ENCODE results near the gene ZFYVE28.

Gene ZFYVE28

GRCh38 chr4:2286904-2287593, 131.4 kb downstream of the ZFYVE28 start:
- TF ChIP-seq CTCF (IDR thresholded peaks at IDR 0.05; ENCODE audit: low read depth, low read length), result no peak
- in situ Hi-C loops (cut with HindIII; ENCODE audit: low sequenced_read_pairs), result no loop called here
- DNase-seq (ENCODE audit: low read depth, low spot score), result no peak
- H3K4me3 ChIP-seq (ENCODE audit: low read depth, low read length), result no peak overlapping the region

GRCh38 chr4:2285613-2286381, 132.6 kb downstream of the ZFYVE28 start:
- in situ Hi-C loops (cut with HindIII; ENCODE audit: low sequenced_read_pairs), result no loop called here
- DNase-seq (ENCODE audit: low read depth, low spot score), result no peak
- no peak for TF ChIP-seq CTCF (IDR thresholded peaks at IDR 0.05; ENCODE audit: low read depth, low read length)
- no peak overlapping the region for H3K4me3 ChIP-seq (ENCODE audit: low read depth, low read length)

- no peak overlapping the region for H3K4me3 ChIP-seq (ENCODE audit: low read depth, low read length)
- DNase-seq (ENCODE audit: low read depth, low spot score), result peak; percentile 59
- in situ Hi-C loops (cut with HindIII; ENCODE audit: low sequenced_read_pairs), result no loop called here
- no peak for TF ChIP-seq CTCF (IDR thresholded peaks at IDR 0.05; ENCODE audit: low read depth, low read length)
Measured at GRCh38 chr4:2284934-2285612, 133.4 kb downstream of the ZFYVE28 start.

GRCh38 chr4:2284161-2284933, 134.1 kb downstream of the ZFYVE28 start:
- no peak for DNase-seq (ENCODE audit: low read depth, low spot score)
- no peak overlapping the region for H3K4me3 ChIP-seq (ENCODE audit: low read depth, low read length)
- in situ Hi-C loops (cut with HindIII; ENCODE audit: low sequenced_read_pairs), result no loop called here
- TF ChIP-seq CTCF (IDR thresholded peaks at IDR 0.05; ENCODE audit: low read depth, low read length), result no peak

- in situ Hi-C loops (cut with HindIII; ENCODE audit: low sequenced_read_pairs), result no loop called here
Measured at GRCh38 chr4:2283199-2283711, 135.2 kb downstream of the ZFYVE28 start.

More at GRCh38 chr4:2283199-2283711, 135.2 kb downstream of the ZFYVE28 start:
- H3K4me3 ChIP-seq (ENCODE audit: low read depth, low read length), result no peak overlapping the region
- no peak for TF ChIP-seq CTCF (IDR thresholded peaks at IDR 0.05; ENCODE audit: low read depth, low read length)
- DNase-seq (ENCODE audit: low read depth, low spot score), result no peak
